ENCODE measurements around the gene PLXNB2. TPM values are rescaled to one million over a fixed set of nuclear protein-coding genes. Genes with fewer than 3 reads are reported as not detected.

Gene PLXNB2, protein sequence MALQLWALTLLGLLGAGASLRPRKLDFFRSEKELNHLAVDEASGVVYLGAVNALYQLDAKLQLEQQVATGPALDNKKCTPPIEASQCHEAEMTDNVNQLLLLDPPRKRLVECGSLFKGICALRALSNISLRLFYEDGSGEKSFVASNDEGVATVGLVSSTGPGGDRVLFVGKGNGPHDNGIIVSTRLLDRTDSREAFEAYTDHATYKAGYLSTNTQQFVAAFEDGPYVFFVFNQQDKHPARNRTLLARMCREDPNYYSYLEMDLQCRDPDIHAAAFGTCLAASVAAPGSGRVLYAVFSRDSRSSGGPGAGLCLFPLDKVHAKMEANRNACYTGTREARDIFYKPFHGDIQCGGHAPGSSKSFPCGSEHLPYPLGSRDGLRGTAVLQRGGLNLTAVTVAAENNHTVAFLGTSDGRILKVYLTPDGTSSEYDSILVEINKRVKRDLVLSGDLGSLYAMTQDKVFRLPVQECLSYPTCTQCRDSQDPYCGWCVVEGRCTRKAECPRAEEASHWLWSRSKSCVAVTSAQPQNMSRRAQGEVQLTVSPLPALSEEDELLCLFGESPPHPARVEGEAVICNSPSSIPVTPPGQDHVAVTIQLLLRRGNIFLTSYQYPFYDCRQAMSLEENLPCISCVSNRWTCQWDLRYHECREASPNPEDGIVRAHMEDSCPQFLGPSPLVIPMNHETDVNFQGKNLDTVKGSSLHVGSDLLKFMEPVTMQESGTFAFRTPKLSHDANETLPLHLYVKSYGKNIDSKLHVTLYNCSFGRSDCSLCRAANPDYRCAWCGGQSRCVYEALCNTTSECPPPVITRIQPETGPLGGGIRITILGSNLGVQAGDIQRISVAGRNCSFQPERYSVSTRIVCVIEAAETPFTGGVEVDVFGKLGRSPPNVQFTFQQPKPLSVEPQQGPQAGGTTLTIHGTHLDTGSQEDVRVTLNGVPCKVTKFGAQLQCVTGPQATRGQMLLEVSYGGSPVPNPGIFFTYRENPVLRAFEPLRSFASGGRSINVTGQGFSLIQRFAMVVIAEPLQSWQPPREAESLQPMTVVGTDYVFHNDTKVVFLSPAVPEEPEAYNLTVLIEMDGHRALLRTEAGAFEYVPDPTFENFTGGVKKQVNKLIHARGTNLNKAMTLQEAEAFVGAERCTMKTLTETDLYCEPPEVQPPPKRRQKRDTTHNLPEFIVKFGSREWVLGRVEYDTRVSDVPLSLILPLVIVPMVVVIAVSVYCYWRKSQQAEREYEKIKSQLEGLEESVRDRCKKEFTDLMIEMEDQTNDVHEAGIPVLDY (N-terminal part only)
- 87.3 to 113 TPM (median 112 TPM) in 5 replicates for total RNA-seq (2022; extraction: Qiagen RNA extraction; ENCODE audit: low read depth)

DNA sequence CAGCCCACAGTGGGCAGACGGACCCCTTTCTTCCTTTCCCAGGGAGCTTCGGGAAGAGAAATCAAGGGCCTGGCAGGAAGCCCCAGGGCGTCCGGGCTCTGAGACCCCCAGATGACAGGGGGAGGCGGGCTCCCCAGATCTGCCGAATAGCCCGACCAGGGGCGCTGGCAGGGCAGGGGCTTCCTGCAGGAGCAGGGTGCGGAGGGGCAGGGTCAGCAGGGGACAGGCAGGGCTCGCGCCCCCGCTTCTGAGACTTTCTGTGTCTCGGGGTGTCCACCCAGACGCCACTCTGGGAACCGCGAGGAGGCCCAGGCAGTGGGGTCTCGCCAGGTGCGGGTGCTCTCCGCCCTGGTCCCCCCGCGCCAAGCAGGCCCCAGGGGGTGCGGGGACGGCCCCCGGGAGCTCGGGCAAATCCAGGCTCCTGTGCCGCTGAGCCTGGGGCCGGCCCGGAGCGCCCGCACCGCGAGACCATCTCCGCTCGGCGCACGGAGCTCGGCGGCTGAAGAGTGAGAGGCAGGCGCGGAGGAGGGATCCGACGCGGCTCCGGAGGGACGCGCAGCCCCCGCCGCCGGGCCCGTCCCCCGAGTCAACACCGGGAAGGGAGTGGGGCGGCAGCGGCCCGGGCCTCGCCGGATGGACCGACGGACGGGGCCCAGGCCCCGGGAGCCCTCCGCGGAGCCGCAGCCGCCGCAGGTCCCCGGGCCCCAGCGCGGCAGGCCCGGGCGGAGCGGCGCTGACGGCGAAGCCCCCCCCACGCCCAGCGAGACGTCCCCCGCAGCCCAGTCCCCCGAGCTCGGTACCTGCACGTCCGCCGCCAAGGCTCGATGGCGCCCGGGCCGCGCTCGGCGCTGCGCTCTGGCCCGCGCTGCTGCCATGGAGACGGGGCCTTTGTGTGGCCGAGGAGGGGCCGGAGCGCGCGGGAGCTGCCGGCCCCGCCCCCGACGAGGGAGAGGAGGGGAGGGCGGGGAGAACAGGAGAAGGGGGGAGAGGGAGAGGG, at the start of gene PLXNB2:
Gene PLXNB2 (minus strand): TSS at position 894 of the 997 bp plus-strand sequence. CDS start 17,062 bp downstream, outside the sequence.

DNA sequence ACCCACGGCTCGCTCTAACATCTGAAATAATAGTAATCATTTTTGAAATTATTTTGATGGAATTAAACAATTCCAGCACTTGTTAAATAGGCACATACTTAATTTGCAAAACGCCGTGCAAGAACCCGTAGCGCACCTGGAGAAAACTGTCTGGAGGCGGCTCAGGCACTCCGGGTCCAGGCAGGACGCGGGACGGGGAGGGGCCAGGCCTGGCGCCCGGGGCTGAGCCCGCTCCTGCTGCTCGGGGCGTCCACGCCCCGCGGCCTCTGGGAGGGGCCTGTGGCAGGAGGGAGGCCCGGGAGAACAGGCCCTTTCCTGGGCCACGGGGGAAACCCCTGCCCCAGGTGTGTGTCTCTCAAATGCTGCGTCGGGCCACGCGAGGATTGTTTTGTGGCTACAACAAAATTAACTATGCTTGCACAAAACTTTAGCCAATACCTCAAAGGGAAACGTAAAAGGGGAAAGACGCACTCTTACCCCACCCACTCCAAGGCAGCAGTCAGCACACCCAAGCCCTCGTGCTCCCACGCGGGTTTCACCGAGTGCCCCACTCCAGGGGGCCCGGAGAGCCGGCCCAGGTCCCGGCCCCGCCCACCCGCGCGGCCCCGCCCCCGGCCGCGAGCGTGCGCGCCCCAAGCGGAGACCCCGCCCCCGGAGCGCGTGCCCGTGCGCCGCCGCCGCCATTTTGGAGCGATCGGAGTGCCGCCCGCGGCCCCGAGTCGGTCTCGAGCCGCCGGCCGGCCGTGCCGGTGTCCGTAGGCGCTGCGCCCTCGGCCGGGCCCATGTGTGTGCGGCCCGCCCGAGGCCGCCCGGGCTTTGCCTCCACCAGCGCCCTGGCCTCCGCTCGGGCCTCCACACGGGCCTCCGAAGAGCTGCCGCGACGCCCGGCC, 35.5 kb upstream of the PLXNB2 start, which contains the start of gene PPP6R2:
Gene PPP6R2 (plus strand): TSS at position 677 of the 890 bp plus-strand sequence. CDS start 50,582 bp downstream, outside the sequence.

DNA sequence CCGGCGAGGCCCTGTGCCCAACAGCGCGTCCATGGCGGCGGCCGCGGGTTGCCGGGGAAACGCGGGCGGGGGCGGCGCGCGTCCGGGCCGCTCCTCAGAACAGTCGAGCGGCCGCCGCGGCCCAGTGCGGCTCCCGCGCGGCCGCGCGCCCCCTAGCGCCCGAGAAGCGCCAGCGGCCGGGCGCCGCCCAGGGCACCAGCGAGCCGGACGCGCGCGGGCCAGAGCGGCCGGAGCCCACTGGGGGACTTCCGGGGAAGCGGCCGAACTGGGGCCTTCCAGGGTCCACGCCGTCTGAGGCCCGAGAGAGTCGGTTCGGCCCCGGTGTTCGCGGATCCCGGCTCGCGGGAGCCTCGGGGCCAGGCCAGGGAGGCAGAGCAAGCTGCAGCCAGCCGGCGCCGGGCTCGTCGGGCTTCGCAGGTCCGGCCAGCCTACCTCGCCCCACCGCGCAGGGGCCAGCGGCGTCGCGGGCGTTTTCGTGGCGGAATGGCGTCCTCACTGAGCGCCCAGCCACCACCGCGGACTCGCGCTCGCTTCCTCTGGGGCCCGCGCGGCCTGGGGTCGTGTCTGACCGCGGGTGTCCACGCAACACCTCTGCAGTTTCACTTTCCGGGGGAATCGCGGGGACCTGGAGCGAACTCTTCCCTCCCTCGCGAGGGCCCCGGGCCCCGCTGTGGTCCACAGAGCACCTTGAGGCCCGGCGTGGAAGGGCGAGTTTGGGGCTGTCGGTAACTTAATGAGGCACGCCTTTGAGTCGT, 19.7 kb upstream of the PLXNB2 start, which contains the start of gene DENND6B:
Gene DENND6B (minus strand): TSS at position 57 of the 755 bp plus-strand sequence. CDS start 24 bp downstream, at position 33.

DNA sequence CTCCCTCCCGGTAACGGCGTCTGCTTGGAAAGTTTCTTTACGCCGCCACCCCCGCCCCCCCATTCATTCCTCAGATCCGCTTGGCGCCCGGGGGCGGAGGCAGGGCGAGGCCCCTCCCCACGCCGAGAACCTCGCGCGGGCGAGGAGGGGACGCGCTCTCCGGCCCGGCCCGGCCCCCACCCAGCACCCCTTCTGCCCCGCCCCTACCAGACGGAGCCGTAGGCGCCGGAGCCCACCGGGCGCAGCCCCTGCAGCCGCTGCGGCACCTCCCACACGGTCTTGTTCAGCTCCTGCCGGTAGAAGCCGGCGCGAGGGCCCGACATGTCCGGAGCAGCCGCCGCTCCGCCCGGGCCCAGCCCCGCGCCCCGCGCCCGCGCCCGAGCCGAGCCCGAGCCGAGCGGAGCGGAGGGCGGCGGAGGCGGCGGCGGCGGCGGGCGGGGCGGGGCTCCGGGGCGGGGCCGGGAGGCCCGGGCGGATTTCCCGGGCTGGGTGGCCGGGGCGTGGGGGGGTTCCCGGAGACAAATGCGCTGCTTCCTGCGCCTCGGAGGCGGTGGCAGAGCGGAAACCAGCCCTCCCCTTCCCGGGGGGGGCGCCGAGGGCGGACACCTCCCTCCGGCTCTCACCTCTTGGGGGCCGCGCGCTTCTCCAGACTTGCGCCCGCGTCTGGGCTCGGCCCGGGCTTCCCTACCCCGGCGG, 37.3 kb downstream of the PLXNB2 start, which contains the start of gene MAPK11:
Gene MAPK11 (minus strand): TSS at position 411 of the 696 bp plus-strand sequence. CDS start 88 bp downstream, at position 323.

DNA sequence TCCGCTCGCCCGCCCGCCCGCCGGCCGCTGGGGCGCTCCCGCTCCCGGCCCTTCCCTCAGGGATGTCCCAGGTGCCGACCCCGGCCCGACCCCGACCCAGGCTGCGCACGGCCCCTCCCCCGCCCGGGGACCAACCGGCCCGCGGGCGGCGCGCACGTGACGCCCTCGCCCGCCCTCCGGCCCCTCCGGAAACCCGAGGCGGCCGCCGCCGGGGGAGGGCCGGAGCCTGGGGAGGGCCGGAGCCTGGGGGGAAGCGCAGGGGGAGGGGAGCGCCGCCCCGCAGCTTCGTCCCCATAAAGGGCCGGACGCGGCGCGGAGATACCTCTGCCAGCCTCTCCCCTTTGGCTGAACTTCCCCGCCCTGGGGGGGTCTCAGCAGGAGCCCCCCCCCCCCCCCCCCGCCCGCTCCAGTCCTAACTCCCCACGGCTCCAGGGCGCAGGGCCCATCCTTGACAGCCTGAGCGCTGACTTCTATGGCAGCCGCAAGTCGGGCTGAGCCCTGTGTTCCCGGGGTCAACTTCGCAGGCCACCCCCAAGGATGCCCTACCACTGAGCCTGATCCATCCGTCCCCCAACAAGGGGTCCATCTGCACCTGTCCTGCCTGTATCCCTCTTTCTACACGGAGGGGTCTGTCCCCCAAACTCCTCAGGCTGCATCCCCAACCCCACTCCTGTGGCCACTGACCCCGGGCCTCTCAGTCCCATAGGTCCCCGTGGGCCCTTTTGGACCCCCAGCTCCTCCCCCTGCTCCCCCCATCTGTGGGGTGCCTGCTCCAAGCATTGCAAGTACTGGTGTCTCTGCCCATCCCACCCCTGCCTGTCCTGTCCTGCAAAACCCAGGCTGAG, 45.6 kb downstream of the PLXNB2 start, which contains the start of gene MAPK12:
Gene MAPK12 (minus strand): TSS at position 69 of the 845 bp plus-strand sequence. CDS start 174 bp downstream, outside the sequence.

DNA sequence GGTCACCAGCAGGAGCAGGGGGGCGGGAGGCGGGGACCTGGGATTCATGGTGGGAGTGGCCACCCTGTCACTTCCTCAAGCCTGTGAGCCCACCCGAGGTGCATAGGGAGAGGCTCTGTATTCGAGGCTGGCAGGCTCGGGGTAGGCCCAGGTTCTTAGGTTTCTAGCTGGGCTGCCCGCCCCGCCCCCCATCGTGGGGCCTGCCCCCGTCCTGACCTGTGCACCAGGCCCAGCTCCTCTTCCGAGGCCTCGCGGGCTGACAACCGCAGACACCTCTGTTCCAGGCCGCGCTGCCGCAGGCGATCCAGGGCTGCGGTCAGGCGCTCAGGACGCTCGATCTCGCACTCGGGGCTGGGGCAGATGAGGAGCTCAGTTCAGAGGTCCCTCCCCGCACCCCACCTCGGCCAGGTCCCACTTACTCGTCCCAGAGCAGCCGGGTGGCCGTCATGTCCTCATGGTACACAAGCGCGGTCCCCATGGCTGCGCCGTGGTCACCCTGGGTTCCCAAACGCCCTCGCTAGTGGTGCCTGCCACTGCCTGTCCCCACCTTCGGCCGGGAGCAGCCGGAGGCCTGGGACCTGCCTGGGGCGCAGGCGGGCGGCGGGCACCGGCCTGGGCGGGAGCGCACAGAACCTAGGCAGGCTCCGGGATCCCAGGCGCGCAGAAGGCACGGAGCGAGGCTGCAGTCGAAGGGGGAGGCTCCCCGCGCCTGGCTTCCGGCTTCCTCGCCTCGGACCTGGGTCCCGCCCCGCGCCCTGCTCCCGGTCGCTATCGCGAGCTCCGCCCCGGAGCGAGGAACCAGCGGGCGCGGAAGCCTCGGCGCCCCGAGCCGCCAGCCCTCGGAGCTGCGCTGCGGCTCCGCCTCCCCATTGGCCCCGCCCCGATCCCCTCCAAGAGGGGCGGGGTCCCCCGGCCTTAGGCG, 56.6 kb downstream of the PLXNB2 start, which contains the start of gene HDAC10:
Gene HDAC10 (minus strand): TSS at position 711 of the 922 bp plus-strand sequence. CDS start 233 bp downstream, at position 478.

DNA sequence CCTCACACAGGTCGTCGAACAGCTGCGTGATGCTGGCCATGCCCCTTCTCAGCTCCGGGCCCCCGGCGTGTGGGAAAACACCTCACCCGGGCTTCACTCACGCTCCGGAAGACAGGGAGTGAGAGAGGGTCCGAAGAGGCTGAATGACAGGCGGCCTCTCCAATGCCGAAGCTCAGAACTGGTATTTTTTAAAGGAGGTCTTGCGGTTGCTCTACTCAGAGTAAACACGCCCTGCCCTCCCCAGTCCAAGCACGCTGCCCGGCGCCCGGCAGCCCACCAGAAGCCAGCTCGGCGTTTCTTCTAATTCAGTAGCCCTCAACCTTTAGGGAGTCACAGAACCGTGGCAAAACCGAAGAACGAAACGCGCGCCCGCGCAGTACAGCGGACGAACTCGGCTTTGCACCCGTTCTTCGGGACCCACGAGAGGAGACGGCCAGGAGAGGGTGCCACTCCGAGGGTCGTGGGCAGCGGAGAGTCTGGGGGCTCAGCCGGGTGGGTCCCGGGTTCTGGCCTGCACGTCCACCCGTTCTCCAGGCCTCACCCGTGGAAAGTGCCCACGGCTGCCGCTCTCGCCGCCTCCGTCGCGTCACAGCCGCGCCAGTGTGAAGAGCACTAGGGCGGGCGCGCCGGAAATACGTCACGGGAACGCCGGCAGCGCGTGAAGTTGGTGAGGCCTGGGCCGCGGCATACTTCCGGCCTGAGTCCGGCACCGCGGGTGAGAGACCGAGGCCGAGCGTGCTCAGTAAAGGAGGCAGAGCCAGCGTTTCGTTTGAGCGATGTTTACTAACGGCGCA, 62.8 kb downstream of the PLXNB2 start, which contains the start of gene TUBGCP6:
Gene TUBGCP6 (minus strand): TSS at position 604 of the 794 bp plus-strand sequence. CDS start 564 bp downstream, at position 40.

Other genes starting within 250 kb of the PLXNB2 start
- gene TTLL8, start 249.3 kb downstream of the PLXNB2 start, total RNA-seq (2022; extraction: Qiagen RNA extraction; ENCODE audit: low read depth) = not detected in 5 replicates
- not detected in 5 replicates for gene MLC1, start 222.2 kb downstream of the PLXNB2 start, total RNA-seq (2022; extraction: Qiagen RNA extraction; ENCODE audit: low read depth)
- gene MOV10L1, start 217.6 kb downstream of the PLXNB2 start, total RNA-seq (2022; extraction: Qiagen RNA extraction; ENCODE audit: low read depth) = 0.07 TPM in 1 of 5 replicates, not detected in the others
- 4.8 to 6.5 TPM (median 6.0 TPM) in 5 replicates for gene PANX2, start 136.9 kb downstream of the PLXNB2 start, total RNA-seq (2022; extraction: Qiagen RNA extraction; ENCODE audit: low read depth)
- gene TRABD, start 121.7 kb downstream of the PLXNB2 start, total RNA-seq (2022; extraction: Qiagen RNA extraction; ENCODE audit: low read depth) = 25.7 to 38.6 TPM (median 35.2 TPM) in 5 replicates
- 14.9 to 19.5 TPM (median 17.9 TPM) in 5 replicates for gene SELENOO, start 106.6 kb downstream of the PLXNB2 start, total RNA-seq (2022; extraction: Qiagen RNA extraction; ENCODE audit: low read depth)
- 6.9 to 10.3 TPM (median 10.3 TPM) in 5 replicates for gene TUBGCP6, start 62.6 kb downstream of the PLXNB2 start, total RNA-seq (2022; extraction: Qiagen RNA extraction; ENCODE audit: low read depth)
- 8.0 to 14.0 TPM (median 11.7 TPM) in 5 replicates for gene HDAC10, start 56.4 kb downstream of the PLXNB2 start, total RNA-seq (2022; extraction: Qiagen RNA extraction; ENCODE audit: low read depth)
- gene MAPK12, start 46.0 kb downstream of the PLXNB2 start, total RNA-seq (2022; extraction: Qiagen RNA extraction; ENCODE audit: low read depth) = 17.4 to 24.3 TPM (median 23.8 TPM) in 5 replicates
- gene MAPK11, start 37.3 kb downstream of the PLXNB2 start, total RNA-seq (2022; extraction: Qiagen RNA extraction; ENCODE audit: low read depth) = 5.2 to 7.6 TPM (median 6.5 TPM) in 5 replicates
- gene DENND6B, start 19.4 kb upstream of the PLXNB2 start, total RNA-seq (2022; extraction: Qiagen RNA extraction; ENCODE audit: low read depth) = 2.1 to 3.8 TPM (median 3.2 TPM) in 5 replicates
- gene PPP6R2, start 35.7 kb upstream of the PLXNB2 start, total RNA-seq (2022; extraction: Qiagen RNA extraction; ENCODE audit: low read depth) = 10.3 to 13.6 TPM (median 13.2 TPM) in 5 replicates
- gene SBF1, start 167.4 kb upstream of the PLXNB2 start, total RNA-seq (2022; extraction: Qiagen RNA extraction; ENCODE audit: low read depth) = 17.3 to 26.0 TPM (median 23.4 TPM) in 5 replicates
- 0.57 to 0.71 TPM (median 0.64 TPM) in 5 replicates for gene ADM2, start 173.9 kb upstream of the PLXNB2 start, total RNA-seq (2022; extraction: Qiagen RNA extraction; ENCODE audit: low read depth)
- gene MIOX, start 179.2 kb upstream of the PLXNB2 start, total RNA-seq (2022; extraction: Qiagen RNA extraction; ENCODE audit: low read depth) = 0.09 TPM in 1 of 5 replicates, not detected in the others
- 34.6 to 48.2 TPM (median 46.9 TPM) in 5 replicates for gene LMF2, start 200.1 kb upstream of the PLXNB2 start, total RNA-seq (2022; extraction: Qiagen RNA extraction; ENCODE audit: low read depth)
- gene NCAPH2, start 200.6 kb upstream of the PLXNB2 start, total RNA-seq (2022; extraction: Qiagen RNA extraction; ENCODE audit: low read depth) = 32.6 to 42.7 TPM (median 36.6 TPM) in 5 replicates
- 3.0 to 6.3 TPM (median 5.7 TPM) in 5 replicates for gene SCO2, start 218.0 kb upstream of the PLXNB2 start, total RNA-seq (2022; extraction: Qiagen RNA extraction; ENCODE audit: low read depth)
- gene TYMP, start 222.4 kb upstream of the PLXNB2 start, total RNA-seq (2022; extraction: Qiagen RNA extraction; ENCODE audit: low read depth) = 11.7 to 19.6 TPM (median 17.7 TPM) in 5 replicates
- not detected in 5 replicates for gene KLHDC7B, start 238.3 kb upstream of the PLXNB2 start, total RNA-seq (2022; extraction: Qiagen RNA extraction; ENCODE audit: low read depth)